Endothelial cell of umbilical vein (primary cell): ENCODE results near the gene SAP30L.

Experiments
- EZH2 ChIP-seq: IDR thresholded peaks from 2 replicates; pipeline ENCODE4 v1.6.1; 2012; ENCODE audit warnings: borderline replicate concordance, low read depth, mild to moderate bottlenecking, moderate library complexity, low read length, inconsistent platforms; ENCODE audit not compliant: severe bottlenecking
- MYC ChIP-seq: IDR thresholded peaks from one replicate; pipeline ENCODE4 v1.6.1; 2011; ENCODE audit warnings: mild to moderate bottlenecking, low read depth, low read length
- POLR2A ChIP-seq: IDR thresholded peaks from 2 replicates; pipeline ENCODE4 v1.6.1; 2012; ENCODE audit warnings: low read depth, mild to moderate bottlenecking, control low read depth, low read length
- POLR2AphosphoS5 ChIP-seq: IDR thresholded peaks from 2 replicates; pipeline ENCODE4 v1.6.1; 2012; ENCODE audit warnings: low read depth, mild to moderate bottlenecking, control low read depth, low read length, moderate library complexity; ENCODE audit not compliant: insufficient read depth
- TF ChIP-seq, protein P1 (sequence below), 2 donors: IDR thresholded peaks; 1 replicate in 1 of 2; 2 replicates in 1 of 2; pipeline ENCODE4 v1.5.1; 2011; ENCODE audit warnings: low read length in 2 of 2, mild to moderate bottlenecking in 2 of 2, moderate library complexity in 2 of 2, control low read depth in 1 of 2, inconsistent platforms in 1 of 2, low read depth in 1 of 2; ENCODE audit not compliant: insufficient read depth in 1 of 2; ENCODE audit errors: extremely low read depth in 1 of 2

DNA sequence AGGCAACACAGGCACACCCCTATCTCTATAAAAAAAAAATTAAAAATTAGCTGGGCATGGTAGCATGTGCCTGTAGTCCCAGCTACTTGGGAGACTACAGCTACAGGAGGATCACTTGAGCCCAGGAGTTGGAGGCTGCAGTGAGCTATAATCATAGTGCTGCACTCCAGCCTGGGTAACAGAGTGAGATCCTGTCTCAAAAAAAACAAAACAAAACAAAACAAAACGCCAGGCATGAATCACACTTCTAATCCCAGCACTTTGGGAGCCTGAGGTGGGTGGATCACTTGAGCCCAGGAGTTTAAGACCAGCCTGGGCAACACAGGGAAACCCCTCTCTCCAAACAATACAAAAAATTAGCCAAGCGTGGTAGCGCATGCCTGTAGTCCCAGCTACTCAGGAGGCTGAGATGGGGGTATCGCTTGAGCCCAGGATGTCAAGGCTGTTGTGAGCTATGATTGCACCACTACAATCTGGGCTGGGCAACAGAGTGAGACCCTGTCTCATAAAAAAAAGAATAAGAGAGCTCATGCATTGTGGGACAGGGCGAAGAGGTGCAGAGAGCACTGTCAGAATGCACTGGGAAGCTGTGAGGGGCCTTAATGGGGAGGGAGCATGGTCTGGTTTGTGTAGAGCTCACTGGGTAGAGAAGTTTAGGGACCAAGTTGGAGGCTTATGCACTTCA, 8.4 kb upstream of the SAP30L start:
- TF ChIP-seq, protein P1, sequence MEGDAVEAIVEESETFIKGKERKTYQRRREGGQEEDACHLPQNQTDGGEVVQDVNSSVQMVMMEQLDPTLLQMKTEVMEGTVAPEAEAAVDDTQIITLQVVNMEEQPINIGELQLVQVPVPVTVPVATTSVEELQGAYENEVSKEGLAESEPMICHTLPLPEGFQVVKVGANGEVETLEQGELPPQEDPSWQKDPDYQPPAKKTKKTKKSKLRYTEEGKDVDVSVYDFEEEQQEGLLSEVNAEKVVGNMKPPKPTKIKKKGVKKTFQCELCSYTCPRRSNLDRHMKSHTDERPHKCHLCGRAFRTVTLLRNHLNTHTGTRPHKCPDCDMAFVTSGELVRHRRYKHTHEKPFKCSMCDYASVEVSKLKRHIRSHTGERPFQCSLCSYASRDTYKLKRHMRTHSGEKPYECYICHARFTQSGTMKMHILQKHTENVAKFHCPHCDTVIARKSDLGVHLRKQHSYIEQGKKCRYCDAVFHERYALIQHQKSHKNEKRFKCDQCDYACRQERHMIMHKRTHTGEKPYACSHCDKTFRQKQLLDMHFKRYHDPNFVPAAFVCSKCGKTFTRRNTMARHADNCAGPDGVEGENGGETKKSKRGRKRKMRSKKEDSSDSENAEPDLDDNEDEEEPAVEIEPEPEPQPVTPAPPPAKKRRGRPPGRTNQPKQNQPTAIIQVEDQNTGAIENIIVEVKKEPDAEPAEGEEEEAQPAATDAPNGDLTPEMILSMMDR (IDR thresholded peaks at IDR 0.05; ENCODE audit: extremely low read depth in 1 of 2, insufficient read depth in 1 of 2, low read depth in 1 of 2, low read length in 2 of 2) = no peak
- no peak for TF ChIP-seq MYC
- TF ChIP-seq POLR2AphosphoS5 = no peak
- no peak for TF ChIP-seq POLR2A
- no peak for TF ChIP-seq EZH2
